Measurements from ENCODE around the gene PTDSS2. TPM values are rescaled to one million over a fixed set of nuclear protein-coding genes. Genes with fewer than 3 reads are reported as not detected.

The PTDSS2 gene
- total and polyA plus RNA-seq, 10 of the 15 experiments (the other 5 are each of a cell fraction or from before 2014, with no cell fraction given) = 0.39 to 21.1 (median 10.8) TPM

- TF ChIP-seq ZBTB40 (IDR thresholded peaks at IDR 0.05; ENCODE audit: borderline replicate concordance) (no peak), NRF1 (conservative IDR thresholded peaks at IDR 0.05; ENCODE audit: low read depth, low read length) (no peak), KDM1A (IDR thresholded peaks at IDR 0.05; ENCODE audit: borderline replicate concordance) (no peak), SMAD1 (IDR thresholded peaks at IDR 0.05; ENCODE audit: low read depth, partially characterized antibody) (no peak), IKZF2 (IDR thresholded peaks at IDR 0.05) (no peak), ZNF207 (IDR thresholded peaks at IDR 0.05; ENCODE audit: borderline replicate concordance) (no peak), E2F8 (IDR thresholded peaks at IDR 0.05; ENCODE audit: low read depth, partially characterized antibody) (no peak)
These were observed 82.5 kb downstream of the PTDSS2 start (continued) for GRCh38 chr11:532527-532985.

All from GM12878 (cell line).